ENCODE data around the gene CRTAP.
"Not testable (repeated sequence)": the region's sequence is repeated elsewhere in the genome, so short reads cannot be mapped to it uniquely, and the experiment has no call there.

CRTAP gene

DNA sequence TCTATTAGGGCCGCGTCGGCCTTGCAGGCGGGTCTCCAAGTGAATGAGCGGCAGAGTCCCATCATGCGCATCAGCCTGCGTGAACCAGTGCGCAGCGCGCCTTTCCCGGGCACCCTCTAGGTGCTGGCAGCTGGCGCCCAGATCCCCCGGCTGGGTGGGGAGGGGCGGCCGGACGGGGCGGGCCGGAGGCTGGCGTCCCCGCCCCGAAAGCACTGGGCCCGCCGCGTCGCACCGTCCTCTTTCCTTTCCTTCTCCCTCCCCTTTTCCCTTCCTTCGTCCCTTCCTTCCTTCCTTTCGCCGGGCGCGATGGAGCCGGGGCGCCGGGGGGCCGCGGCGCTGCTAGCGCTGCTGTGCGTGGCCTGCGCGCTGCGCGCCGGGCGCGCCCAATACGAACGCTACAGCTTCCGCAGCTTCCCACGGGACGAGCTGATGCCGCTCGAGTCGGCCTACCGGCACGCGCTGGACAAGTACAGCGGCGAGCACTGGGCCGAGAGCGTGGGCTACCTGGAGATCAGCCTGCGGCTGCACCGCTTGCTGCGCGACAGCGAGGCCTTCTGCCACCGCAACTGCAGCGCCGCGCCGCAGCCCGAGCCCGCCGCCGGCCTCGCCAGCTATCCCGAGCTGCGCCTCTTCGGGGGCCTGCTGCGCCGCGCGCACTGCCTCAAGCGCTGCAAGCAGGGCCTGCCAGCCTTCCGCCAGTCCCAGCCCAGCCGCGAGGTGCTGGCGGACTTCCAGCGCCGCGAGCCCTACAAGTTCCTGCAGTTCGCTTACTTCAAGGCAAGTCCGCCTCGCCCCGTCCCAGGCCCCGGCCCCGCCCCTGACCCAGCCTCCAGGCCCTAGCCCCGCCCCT, at the start of gene CRTAP:
CRTAP (plus strand) TSS at position 243 of the 850 bp plus-strand sequence; CDS start at position 307, 64 bp downstream.
- peak; percentile 74 for DNase-seq

DNA sequence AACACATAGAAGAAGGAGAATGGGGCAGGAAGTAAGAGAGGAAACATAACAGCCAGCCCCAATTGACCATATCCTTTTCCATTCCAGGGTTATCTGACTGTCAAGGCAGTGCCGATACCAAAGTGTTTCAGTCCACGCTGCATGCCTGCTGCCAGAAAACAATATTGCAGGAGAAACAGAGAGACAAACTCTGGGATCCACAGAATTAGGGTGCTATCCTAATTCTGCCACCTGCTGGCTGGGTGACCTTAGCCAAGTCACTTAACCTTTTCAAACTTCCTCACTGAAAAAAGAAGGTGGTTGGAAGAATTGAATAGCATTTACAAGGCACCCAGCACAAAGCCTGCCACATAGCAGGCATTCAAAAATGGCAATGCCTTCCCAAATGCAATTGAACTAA, 48.9 kb upstream of the CRTAP start:
- DNase-seq = no peak

DNA sequence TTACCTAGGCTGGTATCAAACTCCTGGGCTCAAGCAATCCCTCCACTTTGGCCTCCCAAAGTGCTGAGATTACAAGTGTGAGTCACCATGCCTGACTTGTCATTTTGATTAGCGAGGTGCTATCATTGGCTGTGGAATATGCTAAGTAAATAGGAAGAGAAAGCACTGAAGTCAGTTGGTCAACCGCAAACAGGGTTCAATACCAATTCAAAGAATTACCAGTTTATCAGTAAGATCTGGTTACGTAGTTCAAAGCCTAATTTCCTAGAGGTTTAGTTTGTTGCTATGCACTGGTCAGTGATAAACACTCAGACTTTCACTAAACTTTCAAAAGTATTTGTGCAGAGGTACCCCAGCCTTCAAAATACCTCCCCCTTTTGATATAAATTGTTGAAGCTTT, 46.3 kb upstream of the CRTAP start:
- DNase-seq = no peak

DNA sequence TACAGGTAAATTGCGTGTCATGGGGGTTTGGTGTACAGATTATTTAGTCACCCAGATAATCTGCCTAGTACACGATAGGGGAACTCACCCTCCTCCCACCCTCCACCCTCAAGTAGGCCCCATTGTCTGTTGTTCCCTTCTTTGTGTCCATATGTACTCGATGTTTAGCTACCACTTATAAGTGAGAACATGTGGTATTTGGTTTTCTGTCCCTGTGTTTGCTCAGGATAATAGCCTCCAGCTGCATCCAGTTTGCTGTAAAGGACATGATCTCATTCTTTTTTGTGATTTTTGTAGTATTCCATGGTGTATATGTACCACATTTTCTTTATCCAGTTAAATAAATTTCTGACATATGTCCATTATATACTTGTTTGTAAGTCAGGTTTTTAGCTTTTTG, 44.0 kb upstream of the CRTAP start:
- DNase-seq = not testable (repeated sequence)

DNA sequence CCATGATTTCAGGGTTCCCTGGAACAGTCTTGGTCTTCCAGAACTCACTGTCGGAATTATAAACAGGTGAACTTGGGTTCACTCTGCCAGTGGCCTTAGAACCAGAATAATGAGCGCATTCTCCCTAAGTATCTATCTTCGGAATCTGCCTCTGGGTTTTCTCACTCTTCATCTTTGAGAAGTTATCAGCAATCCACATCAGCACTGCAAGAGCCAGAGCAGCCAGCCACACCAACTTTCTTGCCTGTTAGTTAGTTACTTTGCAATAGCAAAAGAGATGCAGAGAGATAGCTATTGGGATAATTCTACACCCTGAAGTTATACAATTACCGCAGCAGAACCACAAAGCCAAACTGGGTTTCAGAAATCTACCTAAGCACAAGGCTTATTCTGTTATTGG, 42.6 kb upstream of the CRTAP start:
- DNase-seq = no peak

DNA sequence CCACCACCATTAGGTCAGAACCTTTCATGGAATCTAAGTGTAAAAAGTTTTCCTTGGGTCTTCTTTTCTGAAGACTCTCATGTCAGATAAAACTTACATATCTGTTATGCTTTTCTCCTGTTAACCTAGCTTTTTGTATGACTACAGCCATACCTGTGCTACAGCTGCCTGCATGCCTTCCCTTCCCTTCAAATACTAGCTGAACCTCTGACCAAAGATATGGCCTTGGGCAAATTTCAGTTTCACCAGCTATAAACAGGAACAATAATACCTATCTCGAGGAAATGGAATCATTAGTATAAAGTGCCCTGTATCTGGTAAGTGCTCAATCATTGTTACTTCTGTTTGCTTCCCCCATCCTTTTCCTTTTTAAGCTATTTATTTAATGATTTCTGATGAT, 41.9 kb upstream of the CRTAP start:
- DNase-seq = no peak

DNA sequence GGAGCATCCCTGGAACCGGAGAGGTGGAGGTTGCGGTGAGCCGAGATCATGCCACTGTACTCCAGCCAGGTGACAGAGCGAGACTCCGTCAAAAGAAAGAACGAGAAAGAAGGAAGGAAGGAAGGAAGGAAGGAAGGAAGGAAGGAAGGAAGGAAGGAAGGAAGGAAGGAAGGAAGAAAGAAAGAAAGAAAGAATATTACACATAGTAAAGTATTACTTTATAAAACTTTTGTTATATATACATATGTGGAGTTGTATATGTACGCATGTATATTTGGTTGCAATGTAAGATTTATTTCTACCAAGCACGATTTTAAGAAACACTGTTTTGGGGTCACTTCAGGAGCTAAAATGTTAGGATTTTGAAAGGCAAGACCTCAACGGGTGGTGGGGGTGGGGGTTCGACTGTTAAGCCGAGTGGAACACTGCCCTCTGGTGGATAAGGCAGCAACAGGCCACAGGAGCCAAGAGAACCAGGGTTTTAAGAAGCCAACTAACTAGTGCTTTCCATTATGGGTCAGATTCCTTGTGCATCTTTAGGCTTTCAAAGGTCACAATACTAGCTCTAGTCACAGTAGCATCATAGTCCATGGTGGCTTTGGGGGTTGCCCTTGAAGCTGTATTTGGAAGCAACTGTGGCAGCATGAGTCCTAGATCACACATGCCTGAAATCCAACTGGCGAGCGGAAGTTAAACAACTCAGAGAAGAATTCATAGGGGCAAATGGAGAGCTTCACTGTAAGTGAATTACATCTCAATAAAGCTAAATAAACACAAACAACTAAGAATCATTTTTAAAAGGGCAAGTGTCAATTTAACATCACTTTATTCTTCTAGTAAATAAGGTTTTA, 39.4 kb upstream of the CRTAP start:
- peak; percentile 53 for DNase-seq

DNA sequence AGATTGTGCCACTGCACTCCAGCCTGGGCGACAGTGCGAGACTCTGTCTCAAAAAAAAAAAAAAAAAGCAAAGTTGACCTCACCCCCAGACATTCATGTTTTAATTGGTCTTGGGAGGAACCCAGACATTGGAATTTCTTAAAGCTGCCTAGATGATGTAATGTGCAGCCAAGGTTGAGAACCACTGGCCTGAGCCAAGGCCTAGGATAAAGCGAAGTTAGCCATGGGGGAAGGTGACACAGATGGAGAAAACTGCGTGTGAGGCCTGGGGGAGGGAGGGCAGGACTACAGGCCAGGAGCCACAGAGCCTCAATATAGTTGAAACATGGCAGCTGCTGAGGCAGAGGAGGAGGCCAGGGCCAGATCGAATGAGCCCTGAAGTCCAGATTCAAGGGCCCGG, 37.8 kb upstream of the CRTAP start:
- DNase-seq = no peak

DNA sequence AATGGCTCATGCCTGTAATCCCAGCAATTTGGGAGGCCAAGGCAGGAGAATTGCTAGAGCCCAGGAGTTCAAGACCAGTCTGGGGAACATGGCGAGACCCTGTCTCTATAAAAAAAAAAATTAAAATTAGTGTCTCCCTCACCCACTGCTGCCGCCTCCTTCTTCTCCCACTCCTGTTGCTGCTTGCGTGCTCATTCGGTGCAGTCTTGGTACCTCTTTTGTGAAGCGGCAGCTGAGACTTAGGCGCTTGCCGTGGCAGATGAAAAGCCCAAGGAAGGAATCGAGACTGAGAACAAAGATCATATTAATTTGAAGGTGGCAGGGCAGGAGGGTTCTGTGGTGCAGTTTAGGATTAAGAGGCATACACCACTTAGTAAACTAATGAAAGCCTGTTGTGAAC, 36.9 kb upstream of the CRTAP start:
- no peak for DNase-seq

DNA sequence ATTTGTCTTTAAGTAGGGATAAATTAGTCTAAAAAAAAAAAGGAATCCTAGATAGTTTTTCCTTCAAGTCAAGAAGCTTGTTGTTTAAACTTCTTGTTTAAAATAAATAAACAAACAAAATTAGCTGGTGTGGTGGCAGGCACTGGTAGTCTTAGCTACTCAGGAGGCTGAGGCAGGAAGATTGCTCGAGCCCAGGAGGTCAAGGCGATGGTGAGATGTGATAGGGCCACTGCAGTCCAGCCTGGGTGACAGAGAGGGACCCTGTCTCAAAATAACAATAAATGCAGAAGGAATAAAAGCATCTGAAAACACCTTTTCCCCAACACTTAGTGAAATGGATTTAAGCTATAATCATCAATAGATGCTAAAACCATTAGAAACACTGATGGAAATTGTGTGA, 35.8 kb upstream of the CRTAP start:
- no peak for DNase-seq

DNA sequence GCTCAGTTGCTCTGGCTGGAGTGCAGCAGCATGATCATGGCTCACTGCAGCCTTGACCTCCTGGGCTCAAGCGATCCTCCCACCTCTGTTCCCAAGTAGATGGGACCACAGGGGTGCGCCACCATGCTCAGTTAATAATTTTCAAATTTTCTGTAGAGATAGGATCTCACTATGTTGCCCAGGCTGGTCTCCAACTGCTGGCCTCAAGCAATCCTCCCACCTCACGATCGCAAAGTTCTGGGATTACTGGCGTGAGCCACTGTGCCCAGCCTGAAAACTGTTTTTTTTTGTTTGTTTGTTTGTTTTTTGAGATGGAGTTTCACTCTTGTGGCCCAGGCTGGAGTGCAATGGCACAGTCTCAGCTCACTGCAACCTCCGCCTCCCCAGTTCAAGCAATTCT, 34.0 kb upstream of the CRTAP start:
- DNase-seq = not testable (repeated sequence)

DNA sequence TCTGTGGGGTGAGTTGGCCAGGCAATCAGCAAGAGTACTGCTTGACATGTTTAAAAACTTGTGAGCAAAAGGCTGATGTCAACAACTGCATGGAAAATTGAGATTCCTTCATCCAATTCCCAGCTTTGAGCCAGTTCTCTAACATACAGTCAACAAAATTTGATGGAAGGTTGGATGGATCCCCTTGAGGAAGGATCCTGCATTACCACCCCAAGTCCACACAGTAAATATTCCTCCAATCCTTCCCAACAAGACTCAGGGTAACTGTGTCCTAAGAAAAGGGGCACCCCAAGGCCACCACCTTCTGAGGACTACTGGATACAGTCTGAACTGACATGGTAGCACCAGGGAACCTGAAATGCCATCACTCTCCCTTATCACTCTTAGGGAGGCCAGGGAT, 32.0 kb upstream of the CRTAP start:
- DNase-seq = no peak

DNA sequence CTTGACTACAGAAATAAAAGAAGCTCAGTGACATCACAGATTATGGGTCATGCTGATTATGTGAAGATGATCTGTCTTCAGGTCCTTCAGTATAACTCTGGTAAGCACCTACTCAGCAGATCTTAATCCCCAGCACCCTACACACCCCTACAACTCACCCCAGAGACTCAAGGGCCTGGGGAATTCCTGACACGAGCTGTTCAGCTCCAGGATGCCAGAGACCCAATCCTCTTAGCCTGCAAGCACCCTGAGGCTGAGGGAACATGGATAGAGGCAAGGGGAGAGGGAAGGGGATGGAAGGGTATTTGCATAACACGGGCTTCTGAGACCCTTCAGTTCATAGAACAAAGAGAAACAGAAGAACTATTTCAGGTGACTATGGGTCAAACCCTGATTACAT, 29.9 kb upstream of the CRTAP start:
- no peak for DNase-seq

DNA sequence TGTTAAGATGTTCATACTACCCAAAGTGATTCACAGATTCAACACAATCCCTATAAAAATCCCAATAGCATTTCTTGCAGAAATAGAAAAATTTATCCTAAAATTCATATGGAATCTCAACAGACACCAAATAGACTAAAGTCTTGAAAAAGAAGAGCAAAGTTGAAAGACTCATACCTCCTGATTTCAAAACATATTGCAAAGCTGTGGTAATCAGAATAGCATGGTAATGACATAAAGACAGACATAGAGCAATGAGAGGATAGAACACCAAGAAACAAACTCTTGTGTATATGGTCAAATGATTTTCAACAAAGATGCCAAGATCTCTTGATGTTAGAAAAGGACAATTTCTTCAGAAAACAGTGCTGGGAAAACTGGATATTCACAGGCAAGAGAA, 25.1 kb upstream of the CRTAP start:
- DNase-seq = no peak

DNA sequence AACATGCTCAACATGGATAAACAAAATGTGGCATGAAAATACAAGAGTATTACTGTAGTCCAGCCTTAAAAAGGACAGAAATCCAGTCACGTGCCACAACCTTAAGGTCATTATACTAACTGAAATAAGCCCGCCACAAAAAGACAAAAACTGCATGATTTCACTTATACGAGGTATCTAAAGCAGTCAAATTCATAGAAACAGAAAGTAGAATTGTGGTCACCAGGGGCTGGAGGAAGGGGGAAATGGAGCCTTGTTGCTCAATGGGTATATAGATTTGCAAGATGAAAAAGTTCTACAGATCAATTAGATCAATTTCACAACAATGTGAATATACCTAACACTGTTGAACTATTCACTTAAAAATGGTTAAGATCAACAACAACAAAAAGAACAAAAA, 24.3 kb upstream of the CRTAP start:
- no peak for DNase-seq

DNA sequence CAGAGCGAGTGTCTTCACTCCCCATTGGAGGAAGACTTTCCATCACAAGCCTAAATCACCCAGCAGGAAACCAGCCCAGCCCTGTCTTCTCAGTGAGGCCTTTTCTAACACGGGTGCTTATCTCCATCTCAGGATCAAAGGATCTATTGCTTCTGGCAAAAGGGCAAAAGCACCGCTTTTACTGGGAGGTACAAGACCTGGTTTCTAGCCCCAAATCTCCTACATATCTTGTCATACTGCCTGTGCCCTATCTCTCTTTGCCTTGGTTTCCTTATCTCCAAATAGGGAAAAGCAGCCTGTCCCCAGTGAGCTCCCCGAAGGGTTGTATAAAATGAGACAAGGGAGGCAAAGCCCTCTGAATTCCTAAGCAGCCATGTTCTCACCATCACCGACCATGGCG, 22.1 kb upstream of the CRTAP start:
- DNase-seq = no peak

DNA sequence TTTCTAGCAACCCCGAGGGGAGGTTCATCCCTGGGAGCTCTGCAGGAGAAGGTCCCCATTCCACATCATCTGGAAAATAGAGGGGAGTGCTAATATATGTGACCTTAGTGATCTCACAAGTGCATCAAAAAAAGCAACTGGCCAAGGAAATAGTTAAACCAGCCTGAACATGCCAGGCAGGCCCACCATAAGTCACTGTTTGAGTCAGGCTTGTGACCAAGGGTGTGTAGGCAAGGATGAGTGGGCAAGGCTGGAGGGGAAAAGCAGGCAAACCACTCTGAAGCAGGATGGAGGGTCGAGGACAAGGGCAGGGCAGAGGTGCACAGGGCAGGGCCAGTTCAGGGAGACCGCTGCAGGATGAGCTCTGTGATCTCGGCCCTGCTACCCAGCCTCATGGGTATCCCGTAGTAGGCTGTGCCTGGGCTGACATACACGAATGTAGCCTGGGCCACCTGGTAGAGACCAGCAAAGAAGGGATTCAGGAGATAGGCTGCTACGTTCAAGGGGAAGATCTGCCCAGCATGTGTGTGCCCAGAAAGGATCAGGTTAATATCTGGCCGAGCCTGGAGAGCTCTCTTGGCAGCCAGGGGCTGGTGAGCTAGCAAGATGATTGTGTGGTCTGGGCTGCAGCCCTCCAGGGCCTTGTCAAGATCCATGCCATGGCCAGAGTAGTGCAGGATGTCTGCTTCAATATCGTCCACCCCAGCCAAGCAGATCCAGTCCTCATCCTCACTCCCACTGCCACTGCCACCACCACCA, 21.1 kb upstream of the CRTAP start:
- DNase-seq = no peak

DNA sequence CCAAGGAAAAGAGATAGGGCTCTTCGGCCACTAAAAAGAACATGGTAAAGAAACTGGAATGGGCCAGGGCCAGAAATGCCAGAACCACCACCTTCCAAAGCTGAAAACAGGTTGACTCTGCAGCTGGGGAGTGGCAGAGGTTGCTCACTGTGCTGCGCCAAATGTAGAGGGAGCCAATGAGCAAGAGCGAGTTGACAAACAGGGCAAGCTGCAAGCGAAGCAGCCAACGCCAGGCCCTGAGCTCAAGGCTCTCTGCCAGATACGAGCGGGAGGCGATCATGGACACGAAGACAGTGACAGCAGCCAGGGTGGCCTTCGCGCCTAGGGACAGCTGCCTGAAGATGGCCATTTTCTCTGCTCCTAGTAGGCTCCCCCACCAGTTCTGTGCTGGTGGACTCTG, 20.0 kb upstream of the CRTAP start:
- DNase-seq = no peak

DNA sequence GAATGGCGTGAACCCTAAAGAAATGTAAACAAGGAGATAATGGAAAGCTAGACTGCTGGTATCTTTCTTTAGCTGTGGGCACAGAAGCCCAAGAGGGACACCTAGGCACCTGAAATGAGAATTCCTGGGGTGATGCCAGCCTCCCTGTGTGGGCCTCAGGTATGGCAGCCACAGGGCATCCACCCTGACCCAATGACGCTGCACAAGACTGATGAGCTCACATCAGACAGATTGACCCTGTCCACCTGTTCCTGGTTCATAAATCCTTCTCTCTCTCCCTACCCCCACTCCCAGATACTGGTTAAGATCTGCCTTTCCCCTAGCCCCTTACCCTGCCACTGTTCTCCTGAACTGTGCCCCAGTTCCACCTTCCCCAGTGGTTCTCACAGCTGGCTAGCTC, 18.4 kb upstream of the CRTAP start:
- DNase-seq = no peak

DNA sequence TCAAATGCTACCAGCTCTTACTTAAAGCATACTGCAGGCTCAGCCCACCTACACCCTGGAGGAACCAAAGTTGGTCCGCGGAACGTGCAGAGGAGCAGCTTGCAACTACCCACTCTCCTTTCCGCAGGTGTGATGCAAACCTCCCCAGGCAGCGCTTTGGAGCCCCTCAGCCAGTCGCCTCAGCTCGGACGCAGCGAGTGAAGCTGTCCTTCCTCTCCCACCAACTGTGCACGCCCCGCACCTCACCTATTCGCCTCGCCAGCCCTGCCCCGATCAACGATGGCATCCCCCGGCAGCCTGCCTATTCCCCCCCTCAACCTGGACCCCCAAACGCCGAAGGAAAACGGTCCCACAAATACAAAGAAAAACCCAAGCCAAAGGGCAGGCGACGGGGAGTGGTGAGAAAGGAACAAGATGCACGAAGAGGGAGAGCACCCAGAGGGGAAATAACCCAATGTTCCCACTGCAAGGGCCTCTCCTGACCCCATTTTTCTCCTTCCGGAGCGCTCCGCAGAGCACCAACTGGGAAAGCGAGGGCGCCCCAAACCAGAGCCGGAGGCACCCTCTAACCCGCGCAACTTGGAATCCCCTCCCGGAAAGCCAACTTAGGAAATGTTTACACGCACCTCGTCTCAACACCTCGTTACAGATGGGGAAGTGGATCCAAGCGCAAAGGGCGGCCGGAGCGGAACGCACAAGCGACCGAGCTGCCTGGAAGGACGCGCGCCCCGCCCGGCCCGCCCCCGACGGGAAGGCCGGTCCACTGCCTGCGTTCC, 17.5 kb upstream of the CRTAP start:
- peak; percentile 26 for DNase-seq

DNA sequence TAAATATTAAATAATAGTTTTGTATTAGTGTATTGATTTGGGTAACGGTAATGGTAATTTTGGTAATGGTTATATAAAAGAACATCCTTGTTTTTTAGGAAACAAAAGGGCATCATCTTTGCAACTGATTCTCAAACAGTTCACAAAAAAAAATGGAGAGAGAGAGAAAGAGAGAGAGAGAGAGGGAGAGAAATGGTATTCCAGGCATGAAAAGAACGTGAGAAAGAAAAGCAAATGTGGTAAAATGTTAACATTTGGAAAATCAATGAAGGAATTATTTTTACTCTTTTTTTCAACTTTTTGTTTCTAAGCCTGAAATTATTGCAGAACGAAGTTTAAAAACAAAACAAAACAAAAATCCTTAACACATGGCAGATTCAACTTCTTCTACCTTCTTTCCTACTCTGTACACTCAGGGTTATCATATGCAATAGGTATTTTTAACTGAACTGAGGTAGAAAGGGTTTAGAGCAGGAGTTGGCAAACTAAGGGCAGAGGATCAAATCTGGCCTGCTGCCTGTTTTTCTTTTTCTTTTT, 14.6 kb upstream of the CRTAP start:
- DNase-seq = no peak

DNA sequence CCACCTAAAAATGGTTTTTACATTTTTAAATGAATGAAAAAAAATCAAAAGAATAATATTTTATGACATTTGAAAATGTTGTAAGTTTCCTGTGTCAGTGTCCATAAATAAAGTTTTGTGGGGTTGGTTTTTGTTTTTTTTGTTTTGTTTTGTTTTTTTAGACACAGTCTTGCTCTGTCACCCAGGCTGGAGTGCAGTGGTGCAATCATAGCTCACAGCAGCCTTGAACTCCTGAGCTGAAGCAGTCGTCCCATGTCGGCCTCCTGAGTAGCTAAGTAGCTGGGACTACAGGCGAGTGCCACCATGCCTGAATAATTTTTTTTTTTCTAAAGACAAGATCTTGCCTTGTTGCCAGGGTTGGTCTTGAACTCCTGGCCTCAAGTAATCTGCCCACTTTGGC, 14.1 kb upstream of the CRTAP start:
- DNase-seq = no peak

Data from activated CD4-positive, alpha-beta T cell treated with anti-CD3 and anti-CD28 coated beads for 1 hour (primary cell).